ENCODE results near the gene SRGAP1. TPM values are rescaled to one million over a fixed set of nuclear protein-coding genes. Genes with fewer than 3 reads are reported as not detected.

The SRGAP1 gene
- polyA plus RNA-seq, 3 donors = 20.6 to 23.9 (median 23.2) TPM

- DNase-seq (ENCODE audit: extremely low read depth in 1 of 11, low read depth in 9 of 11, low spot score in 4 of 11) = no peak
Measured at GRCh38 chr12:63893170-63893569, 48.7 kb downstream of the SRGAP1 start.

GRCh38 chr12:63894132-63894531 is 49.6 kb downstream of the SRGAP1 start:
- DNase-seq (ENCODE audit: extremely low read depth in 1 of 11, low read depth in 9 of 11, low spot score in 4 of 11) = no peak

DNA sequence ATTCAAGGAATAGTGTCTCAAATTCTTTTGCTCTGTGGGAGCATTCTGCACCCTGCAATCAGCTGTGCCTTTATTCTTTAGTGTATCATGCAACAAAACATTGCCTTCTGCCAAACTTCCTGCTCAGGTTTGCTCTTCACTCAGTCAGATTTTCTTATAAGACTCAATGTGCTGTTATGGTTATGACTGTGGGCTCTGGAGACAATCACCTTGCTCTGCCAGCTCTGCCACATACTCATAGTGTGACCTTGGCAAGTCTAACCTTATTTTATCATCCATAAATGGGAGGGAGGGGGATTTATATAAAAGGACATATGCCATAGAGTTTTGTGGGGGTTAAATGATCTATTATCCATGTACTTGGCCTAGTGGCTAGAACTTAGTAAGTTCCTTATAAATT is 51.3 kb downstream of the SRGAP1 start:
- DNase-seq (ENCODE audit: extremely low read depth in 1 of 11, low read depth in 9 of 11, low spot score in 4 of 11) = no peak

DNA sequence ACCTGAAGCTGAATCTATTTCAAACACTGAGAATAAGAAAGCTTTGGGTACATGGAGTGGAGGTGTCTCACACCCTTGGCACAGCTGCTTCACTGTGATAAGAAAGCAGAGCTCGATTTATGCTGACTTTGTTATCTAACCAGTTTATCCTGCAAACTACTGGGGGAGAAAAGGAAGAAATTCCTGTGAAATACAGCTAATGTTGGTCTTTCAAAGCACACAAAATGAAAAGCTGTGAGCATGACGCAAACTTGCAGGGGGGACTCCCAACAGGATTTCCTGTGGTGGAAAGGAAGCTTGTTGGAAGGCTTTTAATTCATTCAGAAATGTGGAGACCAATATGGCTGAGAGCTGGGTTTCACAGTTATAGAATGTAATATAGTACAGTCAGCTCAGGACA is 53.4 kb downstream of the SRGAP1 start:
- no peak for DNase-seq (ENCODE audit: extremely low read depth in 1 of 11, low read depth in 9 of 11, low spot score in 4 of 11)

DNA sequence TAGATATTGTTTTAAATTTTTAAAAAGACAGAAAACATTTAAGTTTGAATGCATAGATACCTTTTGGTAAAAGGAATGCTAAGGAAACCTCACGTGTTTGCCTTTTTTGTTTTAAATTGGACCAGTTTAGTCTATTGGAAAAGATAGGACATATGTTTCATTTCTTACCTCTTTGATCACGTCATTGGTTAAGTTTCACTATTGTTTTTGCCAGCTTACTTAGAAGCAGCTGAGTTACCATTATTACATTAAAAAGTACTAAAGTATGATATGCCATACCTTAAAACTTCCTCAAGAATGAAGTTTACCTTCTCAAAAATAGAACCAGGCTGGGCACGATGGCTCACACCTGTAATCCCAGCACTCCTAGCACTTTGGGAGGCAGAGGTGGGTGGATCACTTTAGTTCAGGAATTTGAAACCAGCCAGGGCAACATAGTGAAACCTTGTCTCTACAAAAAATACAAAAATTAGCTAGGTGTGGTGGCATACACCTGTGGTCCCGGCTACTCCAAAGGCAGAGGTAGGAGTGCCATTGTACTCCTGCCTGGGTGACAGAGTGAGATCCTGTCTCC is 54.4 kb downstream of the SRGAP1 start:
- DNase-seq (ENCODE audit: extremely low read depth in 1 of 11, low read depth in 9 of 11, low spot score in 4 of 11) = no peak

- no peak for DNase-seq (ENCODE audit: extremely low read depth in 1 of 11, low read depth in 9 of 11, low spot score in 4 of 11)
Measured at GRCh38 chr12:63899396-63899795, 54.9 kb downstream of the SRGAP1 start.

- no peak for DNase-seq (ENCODE audit: extremely low read depth in 1 of 11, low read depth in 9 of 11, low spot score in 4 of 11)
Measured at GRCh38 chr12:63900922-63901793, 56.7 kb downstream of the SRGAP1 start.

- no peak for DNase-seq (ENCODE audit: extremely low read depth in 1 of 11, low read depth in 9 of 11, low spot score in 4 of 11)
Measured at GRCh38 chr12:63904653-63905052, 60.2 kb downstream of the SRGAP1 start.

- no peak for DNase-seq (ENCODE audit: extremely low read depth in 1 of 11, low read depth in 9 of 11, low spot score in 4 of 11)
Measured at GRCh38 chr12:63905544-63905943, 61.0 kb downstream of the SRGAP1 start.

DNA sequence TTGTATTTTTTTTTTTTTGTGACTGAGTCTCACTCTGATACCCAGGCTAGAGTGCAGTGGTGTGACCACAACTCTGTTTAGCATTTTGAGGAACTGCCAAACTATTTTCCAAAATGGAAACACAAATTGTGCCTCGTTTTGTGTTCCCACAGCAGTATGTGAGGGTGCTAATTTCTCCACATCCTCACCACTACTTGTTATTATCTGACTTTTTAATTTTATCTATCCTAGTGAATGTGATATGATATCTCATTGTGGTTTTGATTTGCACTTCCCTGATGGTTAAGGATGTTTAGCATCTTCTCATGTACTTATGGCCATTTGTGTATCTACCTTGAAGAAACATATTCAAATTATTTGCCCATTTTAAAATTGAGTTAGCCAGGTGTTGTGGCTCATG is 62.4 kb downstream of the SRGAP1 start:
- no peak for DNase-seq (ENCODE audit: extremely low read depth in 1 of 11, low read depth in 9 of 11, low spot score in 4 of 11)

GRCh38 chr12:63907561-63907960 is 63.1 kb downstream of the SRGAP1 start:
- DNase-seq (ENCODE audit: extremely low read depth in 1 of 11, low read depth in 9 of 11, low spot score in 4 of 11) = no peak

DNA sequence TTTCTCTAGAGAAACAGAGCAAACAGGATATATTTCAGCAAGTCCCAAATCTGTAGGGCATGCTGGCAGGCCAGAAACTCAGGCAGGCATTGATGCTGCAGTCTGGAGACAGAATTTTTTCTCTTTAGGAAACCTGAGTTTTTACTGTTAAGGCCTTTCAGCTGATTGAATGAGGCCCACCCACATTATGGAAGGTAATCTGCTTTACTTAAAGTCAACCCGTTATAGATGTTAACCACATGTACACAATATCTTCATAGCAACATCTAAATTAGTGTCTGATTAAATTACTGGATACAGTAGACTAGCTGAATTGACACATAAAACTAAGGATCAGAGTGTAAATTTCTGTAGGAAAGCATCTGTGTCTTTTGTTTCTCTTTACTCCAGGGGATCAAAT is 65.2 kb downstream of the SRGAP1 start:
- DNase-seq (ENCODE audit: extremely low read depth in 1 of 11, low read depth in 9 of 11, low spot score in 4 of 11) = no peak

DNA sequence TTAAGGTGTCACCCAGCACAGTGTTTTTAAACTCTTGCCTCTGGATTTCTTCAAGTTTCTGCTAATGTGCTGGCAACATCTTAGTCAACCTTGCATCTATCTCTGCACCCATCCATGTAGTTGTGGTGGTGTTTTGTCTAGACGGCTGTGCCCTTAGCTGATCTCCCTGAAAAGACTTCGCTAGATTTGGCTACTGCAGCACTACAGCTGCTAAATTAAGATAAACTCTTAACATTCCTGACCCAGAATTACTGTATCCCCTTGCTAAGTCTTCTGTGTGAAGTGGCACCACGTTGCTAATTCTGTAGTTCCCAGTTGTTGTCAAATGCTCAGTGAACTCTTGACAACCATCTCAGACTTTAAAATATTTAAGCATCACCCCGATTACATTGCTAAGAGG is 66.8 kb downstream of the SRGAP1 start:
- no peak for DNase-seq (ENCODE audit: extremely low read depth in 1 of 11, low read depth in 9 of 11, low spot score in 4 of 11)

GRCh38 chr12:63912651-63913050 is 68.2 kb downstream of the SRGAP1 start:
- DNase-seq (ENCODE audit: extremely low read depth in 1 of 11, low read depth in 9 of 11, low spot score in 4 of 11) = no peak

GRCh38 chr12:63913929-63914328 is 69.4 kb downstream of the SRGAP1 start:
- no peak for DNase-seq (ENCODE audit: extremely low read depth in 1 of 11, low read depth in 9 of 11, low spot score in 4 of 11)

- peak in 1 of 11 donors; percentile 25 for DNase-seq (ENCODE audit: extremely low read depth in 1 of 11, low read depth in 9 of 11, low spot score in 4 of 11)
Measured at GRCh38 chr12:63915105-63915800, 70.8 kb downstream of the SRGAP1 start.

- DNase-seq (ENCODE audit: extremely low read depth in 1 of 11, low read depth in 9 of 11, low spot score in 4 of 11) = no peak
Measured at GRCh38 chr12:63916561-63917476, 72.3 kb downstream of the SRGAP1 start.

DNA sequence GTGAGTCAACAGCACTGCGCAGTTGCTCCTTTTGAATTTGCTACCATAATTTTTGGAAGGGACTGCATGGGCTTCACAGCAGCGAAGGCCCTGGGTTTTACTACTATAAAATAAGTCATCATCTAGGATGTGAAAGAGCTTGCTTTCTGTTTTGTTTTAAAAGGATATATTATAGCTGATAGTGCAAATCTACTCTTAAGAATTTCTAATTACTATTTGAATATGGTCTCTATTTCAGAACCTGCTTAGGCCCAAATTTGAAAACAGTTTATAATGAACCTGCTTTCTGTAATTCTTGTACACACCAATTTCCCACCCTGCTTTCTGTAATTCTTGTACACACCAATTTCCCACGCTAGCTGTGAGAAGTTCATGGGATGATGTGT is 73.0 kb downstream of the SRGAP1 start:
- no peak for DNase-seq (ENCODE audit: extremely low read depth in 1 of 11, low read depth in 9 of 11, low spot score in 4 of 11)

Data from renal cortex interstitium (tissue), 11 donors.